RPMI8226 (cell line): ENCODE data around the gene KCNJ14.

Source experiments
- DNase-seq: peaks from one replicate; pipeline ENCODE4 v3.0.0-alpha.2; 2015

Gene KCNJ14

DNA sequence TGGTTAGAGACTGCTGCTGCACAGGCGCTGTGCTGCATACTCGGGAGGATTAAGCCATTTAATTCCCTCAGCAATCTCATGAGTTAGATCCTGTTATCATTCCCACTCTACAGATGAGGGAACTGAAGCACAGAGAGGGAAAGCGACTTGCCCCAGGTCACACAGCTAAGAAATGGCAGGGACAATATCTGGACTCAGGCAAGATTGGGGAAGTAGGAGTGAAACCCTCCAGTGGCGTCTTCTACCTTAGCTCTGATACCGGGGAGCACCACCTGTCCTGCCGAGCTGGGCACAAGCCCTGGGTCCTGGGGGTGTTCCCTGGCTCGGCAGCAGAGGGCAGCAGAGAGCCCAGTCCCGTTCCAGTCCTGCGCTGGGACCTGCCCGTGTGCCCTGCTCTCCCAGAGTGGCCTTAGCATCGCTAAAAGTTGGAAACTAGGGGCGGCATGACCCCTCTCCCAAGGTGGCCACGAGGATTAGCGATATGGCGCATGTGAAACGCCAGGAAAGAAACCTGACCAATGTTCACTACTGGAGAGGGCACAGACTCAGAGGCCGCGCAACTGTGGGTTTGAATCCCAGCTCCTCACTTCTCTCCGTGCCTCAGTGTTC lies 34.3 kb downstream of the KCNJ14 start:
- peak; percentile 86 for DNase-seq

DNA sequence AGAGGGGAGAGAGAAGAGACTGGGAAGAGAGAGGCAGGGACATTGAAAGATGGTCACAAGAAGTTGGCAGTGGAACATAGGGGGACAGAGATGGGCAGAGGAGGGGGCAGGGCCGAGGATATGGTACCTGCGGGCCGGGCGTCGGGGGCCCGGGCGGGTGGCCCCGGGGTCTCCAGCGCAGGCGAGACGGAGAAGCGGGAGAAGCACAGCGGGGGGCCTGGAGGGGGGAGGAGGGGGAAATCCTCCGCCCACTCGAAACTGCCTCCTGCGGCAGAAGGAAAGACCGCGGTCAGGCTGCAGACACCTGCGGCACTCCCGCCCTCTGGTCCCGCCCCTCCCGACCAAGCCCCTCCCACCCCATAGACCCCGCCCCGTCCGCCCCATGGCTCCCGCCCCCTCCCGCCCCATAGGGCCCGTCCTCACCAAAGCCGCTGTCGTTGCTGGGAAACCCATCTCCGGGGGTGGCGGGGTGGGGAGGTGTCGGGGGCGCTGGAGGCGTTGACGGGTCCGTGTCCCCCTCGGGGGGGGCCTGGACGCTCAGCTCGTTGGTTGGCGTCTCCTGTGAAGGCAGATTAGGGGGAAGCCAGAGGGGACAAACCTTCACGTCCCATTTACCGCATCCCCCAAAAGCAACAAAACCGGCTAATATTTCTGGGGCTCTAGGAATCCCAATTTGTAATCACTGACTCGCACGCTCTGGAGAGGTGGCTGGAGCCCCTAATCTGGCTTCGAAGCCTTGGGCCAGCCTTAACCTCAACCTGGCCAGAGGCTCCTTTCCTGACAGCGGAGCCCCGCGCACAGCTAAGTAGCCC lies 35.8 kb downstream of the KCNJ14 start:
- DNase-seq, result peak; percentile 71

DNA sequence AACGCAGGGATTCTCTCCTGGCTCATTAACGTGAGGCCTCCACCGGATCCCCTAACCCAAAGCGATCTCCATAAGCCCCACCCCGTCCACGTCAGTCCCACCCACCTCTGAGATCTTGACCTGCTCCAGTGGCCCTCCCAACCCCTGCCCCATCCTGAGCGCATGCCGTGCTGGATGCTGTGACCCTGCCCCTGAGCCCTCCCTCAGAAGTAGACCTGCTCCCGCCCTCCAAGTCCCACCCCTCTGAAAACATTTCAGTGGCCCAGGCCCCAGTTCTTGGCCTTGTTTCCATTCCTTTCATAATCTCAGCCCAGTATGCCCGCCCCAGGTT lies 36.4 kb downstream of the KCNJ14 start:
- no peak for DNase-seq

DNA sequence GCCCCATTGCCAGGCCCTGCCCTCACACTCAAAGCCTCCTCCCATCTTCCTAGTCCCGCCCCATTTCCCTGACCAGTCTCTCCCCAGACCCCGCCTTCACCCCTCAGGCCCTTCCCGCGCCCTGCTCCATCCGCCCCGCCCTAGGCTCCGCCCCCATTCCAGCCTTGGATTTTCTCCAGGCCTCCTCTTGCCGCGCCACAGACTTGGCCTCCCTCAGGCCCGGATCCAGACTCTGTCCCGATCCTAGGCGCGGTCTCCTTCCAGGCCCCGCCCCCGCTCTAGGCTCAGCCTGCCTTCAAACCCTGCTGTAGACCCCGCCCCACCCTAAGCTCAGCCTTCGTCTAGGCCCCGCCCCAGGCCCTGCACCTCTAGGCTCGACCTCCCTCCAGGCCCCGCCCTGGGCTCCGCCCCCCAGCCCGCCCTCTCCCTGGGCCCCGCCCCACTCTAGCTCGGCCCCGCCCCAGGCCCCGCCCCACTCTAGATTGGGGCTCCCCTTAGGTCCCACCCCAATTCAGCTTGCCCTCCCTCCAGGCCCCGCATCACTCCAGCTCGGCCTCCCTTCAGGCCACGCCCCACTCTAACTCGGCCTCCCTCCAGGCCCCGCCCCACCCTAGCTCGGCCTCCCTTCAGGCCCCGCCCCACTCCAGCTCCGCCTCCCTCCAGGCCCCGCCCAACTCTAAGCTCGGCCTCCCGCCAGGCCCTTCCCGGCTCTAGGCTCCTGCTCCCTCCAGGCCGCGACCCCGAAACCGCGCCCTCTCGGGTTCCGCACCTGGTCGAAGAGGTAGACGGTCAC lies 37.7 kb downstream of the KCNJ14 start:
- peak; percentile 94 for DNase-seq

DNA sequence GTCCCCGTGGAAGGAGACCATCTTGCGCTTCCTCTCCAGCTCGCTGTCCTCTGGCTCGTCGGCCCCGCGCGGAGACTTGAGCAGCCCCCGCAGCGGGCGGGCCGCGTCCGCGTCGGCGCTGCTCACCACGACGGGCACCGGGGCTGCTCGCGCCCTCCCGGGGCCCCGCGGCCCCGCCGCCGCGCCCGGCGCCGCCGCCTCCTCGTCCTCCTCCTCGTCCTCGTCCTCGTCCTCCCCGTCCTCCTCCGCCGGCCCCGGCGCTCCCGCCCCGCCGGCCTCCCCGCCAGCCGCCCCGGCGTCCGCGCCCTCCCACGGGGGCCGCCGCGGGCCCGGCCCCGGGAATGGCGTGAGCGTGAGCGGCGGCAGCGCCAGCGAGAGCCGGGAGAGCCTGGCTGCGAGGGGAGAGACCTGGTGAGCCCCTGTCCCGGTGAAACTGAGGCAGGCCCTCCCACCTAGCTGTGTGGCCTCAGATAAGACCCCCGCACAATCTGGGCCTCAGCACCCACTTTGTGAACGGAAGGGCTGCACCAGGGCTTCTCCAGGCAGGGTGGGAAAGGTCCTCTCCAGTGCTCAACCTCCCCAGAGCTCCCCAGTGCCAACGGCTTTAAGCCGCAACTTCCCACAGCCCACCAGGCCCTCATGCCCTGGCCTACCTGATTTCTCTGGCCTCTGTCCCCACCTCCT lies 38.5 kb downstream of the KCNJ14 start:
- DNase-seq, result no peak

DNA sequence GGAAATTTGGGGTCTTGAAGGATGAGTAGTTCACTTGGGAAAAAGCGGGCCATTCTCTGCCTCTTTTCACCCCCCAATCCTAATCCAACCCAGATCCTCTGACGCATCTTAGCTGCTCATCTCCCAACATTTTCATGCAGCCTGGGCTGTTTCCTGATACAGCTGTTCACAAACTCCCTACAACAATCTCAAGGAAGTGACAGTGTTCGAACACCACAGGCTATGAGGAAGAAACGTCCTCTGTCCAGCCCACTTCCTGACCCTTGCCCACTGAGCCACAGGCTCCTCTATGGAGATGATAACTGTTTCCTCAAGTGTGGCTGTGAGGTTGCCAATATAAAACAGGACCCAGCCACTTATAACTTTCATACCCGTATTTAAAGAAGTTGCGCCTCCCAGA lies 40.0 kb downstream of the KCNJ14 start:
- no peak for DNase-seq

DNA sequence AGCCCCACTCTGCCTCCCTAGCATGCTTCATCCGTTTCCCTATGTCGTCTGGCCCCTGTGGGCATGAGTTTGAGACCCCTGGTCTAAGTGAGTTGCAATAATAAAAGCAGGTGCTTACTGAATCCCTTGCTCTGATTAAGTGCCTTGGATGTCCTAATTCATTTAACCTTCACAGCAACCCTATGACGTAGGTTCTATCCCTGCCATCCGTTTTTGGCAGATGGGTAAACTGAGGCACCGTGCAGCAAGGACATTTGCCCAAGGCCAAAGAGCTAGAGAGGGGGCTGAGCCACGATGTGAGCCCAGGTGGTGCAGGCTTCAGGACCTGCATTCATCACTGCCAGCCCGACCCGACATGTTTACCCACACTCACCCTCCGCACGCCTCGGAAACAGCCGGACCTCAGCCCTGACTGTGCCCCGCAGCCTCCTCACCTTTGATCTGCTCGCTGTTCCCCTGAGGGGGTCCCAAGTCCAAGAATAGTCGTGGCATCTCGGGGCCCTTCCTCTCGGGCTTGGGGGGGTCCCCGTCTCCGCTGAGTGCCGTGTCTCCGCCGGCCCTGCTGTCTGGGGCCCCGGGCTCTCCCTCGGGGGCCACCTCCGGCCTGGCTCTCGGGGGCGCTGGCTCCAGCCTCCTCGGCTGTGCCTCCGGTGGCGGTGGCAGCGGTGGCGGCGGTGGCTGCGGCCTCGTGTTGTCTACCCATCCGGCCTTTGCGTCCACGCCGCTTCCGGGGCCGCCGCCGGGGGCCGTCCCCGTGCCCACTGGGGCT lies 41.8 kb downstream of the KCNJ14 start:
- DNase-seq, result no peak

DNA sequence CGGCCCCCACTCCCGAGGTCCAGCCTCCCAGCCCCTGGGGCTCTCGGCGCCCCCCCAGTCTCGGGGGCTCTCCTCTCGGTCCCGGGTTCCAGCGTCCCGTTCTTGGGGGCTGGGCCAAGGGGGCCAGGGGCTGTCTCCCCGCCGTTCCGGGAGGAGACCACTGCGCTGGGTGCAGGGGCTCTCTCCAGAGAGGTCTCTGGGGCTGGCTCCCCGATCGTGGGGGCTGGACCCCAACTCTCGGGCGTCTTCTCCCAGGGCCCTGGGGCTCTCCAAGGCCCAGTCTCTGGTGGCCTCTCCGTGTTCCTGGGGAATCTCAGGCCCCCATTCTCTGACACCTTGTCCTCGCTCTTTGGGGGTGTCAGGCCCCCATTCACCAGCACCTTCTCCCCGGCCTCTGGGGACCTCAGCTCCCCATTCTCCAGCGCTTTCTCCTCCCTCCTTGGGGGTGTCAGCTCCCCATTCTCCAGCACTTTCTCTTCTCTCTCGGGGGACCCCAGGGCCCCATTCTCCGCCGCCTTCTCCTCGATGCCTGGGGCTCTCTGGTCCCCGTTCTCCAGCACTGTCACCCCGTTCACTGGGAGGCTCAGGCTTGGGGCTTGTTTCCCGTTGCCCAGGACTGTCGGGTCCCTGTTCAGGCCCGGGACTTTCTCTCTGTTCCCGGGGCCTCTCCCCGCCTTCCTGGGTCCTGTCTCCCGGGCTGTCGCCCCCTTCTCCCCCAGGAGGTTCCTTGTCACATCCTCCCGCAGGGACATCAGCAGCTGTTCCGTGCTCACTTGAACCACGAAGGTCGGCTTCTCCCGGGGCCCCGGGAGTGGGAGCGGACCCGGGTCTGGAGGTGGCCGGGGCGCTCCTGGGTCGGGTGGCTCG lies 42.6 kb downstream of the KCNJ14 start:
- DNase-seq, result no peak

DNA sequence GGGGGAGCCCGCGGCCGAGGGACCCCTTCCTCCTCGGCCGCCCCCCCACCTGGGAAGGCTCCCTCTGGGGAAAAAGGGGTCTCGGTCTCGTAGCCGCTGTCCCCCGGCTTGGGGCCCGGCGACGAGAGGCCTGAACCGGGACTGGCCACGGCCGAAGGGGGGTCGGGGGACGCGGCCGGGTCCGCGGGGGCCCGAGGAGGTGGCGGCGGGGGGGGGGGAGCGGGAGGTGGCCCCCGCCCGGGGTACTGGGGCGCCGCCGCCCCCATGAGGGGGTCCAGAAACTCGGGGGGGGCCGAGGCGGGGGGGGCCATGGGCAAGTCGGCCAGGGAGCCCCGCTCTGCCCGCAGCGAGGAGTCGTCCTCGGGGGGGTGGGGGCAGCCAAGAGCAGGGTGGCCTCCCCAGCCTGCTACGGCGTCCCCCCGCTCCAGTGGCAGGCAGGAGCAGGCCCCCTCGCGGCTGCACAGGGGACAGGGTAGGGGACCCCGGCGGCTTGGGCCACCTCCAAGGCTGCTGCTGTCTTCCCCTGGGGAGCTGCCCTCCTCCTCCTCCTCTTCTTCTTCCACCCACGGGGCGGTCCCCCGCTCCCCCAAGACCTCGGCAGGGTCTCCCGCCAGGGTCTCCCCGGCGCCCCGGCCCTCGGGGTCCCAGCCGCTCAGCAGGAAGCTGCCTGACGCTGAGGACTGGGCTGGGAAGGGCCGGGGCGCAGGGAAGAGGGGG lies 43.4 kb downstream of the KCNJ14 start:
- DNase-seq, result no peak

DNA sequence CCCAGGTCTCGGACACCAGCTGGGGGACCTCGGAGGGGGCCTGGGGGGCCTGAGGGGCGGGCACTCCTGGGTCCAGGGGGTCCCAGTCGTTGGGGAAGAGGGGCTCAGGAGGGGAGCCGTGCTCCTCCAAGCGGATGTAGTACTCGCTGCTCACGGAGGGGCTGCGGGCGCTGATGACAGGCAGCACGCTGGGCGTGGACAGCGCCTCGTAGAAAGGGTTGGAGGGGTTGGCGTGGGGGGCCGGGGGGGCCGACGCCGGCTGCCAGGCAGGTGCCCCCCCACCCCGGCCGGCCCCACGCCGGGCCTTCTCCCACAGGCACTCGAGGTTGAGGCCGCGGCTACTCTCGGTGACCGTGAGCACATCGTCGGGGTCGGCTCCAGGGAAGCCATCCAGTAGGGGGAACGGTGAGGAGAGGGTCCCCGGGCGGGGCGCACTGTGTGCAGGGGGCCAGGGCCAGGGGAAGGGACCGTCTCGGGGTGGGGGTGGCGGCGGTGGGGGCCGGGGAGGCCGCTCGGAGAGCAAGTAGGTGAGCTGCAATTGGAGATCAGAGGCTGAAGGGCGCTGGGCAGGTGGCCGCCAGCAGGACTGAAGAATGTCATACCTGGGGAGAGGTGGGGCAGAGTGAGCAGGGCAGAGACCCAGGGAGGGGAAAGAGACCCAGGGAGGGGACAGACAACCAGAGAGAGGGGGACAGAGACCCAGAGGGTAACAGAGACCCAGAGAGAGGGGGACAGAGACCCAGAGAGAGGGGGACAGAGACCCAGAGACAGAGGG lies 44.1 kb downstream of the KCNJ14 start:
- DNase-seq, result no peak

DNA sequence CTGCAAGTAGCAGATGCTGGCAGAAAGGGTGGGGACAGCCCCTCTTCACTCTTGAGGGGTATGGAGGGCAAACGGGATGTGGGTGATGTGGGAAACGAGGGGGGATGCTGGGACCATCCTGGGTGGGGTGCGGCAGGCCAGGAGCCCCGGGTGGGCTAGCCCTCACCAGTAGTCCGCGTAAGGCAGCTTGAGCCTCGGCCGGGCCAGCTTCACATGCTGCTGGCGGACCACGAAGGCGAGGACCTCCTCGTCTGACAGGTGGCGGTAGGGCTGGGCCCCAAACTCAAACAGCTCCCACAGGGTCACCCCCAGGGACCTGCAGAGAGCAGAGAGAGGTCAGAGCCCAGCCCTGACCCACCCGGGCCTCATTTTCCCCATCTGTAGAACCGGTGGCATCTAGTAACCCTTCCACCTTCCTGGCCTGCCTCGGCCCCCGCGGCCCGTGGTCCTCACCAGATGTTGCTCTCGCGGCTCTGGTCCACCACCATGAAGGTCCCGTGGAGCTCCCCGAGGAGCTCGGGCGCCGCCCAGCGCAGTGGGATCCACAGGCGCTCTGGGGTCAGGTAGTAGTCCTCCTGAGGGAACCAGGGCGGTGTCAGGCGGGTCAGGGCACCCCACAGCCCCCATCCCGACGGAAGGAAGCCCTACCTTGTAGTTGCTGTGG lies 45.6 kb downstream of the KCNJ14 start:
- no peak for DNase-seq

DNA sequence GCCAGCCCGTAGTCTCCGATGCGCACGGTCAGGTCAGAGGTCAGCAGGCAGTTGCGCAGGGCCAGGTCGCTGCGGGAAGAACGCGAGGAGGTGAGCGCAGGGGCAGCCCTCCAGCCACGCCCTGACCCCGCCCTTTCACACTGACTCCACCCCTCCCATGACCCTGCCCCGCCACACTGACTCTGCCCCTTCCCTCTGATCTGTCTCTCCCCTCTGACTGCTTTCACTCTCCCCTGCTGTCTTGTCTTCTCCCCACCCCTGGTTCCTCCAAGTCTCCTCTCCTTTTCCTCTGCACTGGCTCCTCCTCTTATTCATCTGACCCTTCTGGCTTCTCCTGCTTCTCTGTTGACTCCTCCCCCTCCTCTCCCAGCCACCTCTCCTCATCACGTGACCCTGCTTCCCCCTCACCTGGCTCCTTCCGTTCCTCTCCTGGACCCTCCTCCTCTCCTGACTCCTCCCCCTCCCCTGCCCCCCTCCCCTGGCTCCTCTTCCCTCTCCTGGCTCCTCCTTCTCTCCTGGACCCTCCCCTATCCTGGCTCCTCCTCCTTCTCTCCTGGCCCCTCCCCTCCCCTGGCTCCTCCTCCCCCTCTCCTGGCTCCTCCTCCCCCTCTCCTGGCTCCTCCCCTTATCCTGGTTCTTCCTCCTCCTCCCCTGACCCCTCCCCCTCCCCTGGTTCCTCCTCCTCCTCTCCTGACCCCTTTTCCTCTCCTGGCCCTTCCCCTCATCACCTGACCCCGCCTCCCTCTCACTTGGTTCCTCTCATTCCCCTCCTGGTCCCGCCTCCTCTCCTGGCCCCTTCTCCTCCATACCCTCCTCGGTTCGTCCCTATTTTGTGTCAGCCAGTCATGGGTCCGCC lies 46.3 kb downstream of the KCNJ14 start:
- peak; percentile 97 for DNase-seq

DNA sequence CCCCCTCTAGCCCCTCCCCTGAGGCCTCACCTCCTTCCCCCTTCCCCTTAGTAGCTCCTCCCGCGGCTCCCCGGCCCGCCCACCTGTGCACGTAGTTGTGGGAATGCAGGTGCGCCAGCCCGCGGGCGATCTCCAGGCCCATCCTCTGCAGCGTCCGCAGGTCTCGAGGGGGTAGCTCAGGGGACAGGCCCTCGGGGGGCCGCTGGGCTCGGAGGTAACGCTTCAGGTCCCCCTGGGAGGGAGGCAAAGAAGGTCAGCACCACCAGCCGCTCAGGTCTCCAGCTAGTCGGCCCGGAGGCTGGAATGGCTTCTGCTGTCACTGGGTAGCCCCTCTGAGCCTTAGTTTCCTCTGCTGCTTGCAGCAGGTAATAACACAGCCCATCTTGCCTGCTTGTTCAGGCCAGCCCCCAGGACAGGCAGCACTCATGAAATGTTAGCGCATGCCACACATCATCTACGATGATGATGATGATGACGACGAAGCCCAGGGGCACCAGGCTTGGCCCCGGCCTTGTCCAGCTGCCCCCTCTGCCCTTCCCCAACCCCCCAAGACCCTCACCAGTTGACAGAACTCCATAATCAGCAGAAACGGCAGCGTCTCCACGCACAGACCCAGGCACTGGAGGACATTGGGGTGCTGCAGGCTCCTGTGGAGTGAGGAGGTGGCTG lies 47.1 kb downstream of the KCNJ14 start:
- DNase-seq, result no peak

DNA sequence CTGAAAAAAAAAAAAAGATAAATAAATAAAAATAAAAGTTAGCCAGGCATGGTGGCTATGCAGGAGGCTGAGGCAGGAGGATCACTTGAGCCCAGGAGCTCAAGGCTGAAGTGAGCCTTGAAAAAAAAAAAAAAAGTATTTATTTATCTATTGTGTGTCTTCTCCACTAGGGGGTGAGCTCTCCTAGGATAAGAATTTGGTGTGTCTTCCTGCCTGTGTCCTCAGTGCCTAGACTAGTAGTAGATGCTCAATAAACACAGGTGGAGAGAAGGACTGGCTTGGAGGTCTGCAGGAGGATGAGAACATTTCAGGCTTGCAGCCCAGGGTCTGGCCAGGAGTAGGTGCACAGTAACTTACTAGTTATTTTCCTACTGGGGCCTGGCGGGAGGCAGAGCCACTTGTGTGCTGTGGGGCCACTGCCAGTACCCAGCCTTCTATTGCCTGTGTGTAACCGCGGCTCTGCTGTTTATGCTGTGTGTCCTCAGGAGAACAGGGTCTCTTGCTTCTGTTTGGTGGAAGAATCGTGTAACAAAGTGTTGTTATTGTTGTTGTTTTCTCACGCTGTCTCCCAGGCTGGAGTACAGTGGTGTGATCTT lies 50.9 kb downstream of the KCNJ14 start:
- peak; percentile 58 for DNase-seq

DNA sequence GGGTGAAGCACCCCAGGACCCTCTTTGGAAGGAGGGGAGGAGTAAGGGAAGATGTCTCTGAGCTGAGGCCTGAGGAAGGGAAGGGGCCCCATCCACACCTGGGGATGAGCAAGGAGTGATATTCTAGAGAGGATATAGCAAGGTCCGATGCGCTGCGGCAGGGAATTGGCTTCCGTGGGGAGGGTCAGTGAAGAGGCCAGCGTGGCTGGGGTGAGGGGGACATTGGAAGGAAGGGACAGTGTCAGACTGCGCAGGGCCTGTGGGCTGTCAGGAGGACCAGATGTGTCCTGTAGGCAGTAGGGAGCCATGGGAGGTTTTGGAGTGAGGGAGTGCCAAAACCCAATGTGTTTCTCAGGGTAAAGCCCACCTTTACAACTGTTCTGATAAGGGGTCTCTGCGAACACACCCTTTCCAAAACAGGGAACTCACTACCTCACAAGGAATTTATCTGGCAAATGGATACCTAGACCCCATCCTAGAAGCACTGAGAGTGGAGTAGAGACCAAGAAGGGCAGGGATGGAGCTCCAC lies 52.6 kb downstream of the KCNJ14 start:
- no peak for DNase-seq

DNA sequence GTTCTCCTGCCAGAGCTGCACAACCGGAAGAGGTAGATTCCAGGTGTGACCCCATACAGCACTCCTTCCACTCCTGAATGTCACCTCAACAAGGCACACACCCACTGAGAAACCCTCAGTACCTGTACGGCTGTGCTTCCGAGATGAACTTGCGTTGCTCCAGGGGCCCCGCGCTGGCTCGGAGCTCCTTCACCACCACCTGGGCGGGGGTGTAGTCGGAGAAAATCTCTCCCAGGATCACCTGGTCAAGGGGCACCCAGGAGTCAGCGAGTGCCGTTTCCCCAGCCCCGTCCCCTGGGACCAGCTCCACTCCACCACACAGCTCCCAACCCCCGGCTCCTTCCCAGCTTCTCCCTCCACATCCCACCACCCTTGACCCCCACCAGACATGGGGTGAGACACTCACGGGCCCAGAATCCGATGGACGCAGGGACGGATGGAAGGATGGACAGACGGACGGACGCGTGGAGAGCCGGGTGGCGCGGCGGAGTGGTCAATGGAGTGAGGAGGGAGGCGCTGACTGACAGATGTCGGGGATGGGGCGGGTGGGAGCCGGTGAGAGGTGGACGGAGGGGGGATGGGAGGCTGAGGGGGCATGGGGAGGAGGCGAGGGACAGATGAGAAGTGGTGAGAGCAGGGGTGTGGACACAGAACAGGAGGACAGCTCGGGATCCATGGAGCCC lies 53.5 kb downstream of the KCNJ14 start:
- DNase-seq, result no peak
